ENCODE results near the gene SPEF1.

Gene SPEF1

DNA sequence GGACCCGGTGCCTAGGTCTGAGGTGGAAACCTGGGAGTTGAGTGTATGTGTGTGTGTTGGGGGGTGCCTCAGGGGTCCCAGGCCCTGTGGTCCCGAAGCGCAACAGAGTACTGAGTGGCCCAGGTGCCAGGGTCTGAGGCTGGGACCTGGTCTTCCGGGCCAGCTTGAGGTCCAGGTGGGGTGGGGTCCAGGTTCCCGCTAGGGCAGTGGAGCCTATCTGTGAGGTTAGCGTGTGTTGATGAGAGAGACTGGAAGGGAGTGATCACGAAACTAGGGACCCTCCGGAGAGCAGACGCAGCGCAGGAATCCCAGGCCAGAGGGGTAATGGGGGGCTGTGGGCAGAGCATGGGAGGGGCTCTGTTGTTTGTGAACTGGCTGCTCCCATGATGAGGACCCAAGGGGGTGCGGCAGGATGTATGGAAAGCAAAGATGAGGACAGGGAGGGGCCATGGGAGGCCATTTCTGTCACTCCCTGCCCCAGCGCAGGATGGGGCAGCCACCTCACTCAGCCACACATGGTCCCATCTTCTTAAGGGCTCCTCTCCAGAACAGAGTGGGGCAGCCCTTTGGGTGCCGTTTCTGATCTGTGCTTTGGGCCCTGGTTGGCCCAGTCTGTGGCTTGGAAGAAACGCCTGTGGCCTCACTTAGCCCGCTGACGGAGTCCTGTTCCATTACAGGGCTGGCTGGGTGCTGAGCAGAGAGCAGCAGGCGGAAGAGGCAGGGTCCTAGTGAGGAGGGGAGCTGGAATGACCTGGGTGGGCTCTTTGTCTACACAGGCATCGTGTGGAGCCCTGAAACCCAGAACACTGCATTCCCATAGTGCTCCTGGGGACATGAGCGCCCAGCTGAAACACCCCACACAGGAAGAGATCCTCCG is 47.9 kb downstream of the SPEF1 start:
- POLR2A ChIA-PET = no interaction called here

GRCh38 chr20:3732327-3733118 is 48.7 kb downstream of the SPEF1 start, which contains the start of gene HSPA12B:
Gene HSPA12B (plus strand): TSS chr20:3732685. CDS start chr20:3738675, 5,990 bp downstream.
- no peak for TF ChIP-seq CTCF (IDR thresholded peaks at IDR 0.05; ENCODE audit: insufficient read depth, low read length, missing control alignments)
- no peak for DNase-seq (ENCODE audit: low read depth, low spot score)
- no peak within 1 kb of the TSS for H3K4me3 ChIP-seq (ENCODE audit: low read depth, low read length)
- ChIA-PET CTCF (interaction anchor here (0.6 to 7.2 kb wide), 4 partner anchors 8 to 22 kb away, joined by 3 to 41 read pairs (median 3); no protein-coding TSS in a partner anchor), POLR2A (no interaction called here)

More for the DNA sequence above, 47.9 kb downstream of the SPEF1 start:
- H3K4me3 ChIP-seq (ENCODE audit: low read depth, low read length) = no peak overlapping the region
- DNase-seq (ENCODE audit: low read depth, low spot score) = no peak
- CTCF ChIA-PET = interaction anchor here (0.6 to 7.2 kb wide), 4 partner anchors 9 to 23 kb away, joined by 3 to 41 read pairs (median 6); no protein-coding TSS in a partner anchor
- no peak for TF ChIP-seq CTCF (IDR thresholded peaks at IDR 0.05; ENCODE audit: insufficient read depth, low read length, missing control alignments)

DNA sequence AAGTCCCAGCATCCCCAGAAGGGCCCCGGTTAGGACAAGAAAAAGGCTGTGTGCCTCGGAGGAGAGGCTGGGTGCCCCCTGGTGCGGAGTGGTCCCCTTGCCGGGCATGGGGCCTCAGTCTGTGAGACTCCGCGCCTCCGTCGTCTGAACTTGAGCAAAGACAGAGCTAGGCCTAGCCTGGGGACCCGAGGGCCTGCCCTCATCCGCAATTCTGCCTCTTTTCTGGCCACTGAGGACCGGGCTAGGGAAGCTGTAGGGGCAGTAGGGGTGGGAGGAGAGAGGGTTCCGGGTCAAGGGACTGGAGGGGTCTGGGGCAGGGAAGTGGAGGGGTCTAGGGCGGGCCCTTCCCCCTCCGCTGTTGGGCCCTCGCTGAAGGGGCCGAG is 49.3 kb downstream of the SPEF1 start:
- H3K4me3 ChIP-seq (ENCODE audit: low read depth, low read length) = no peak overlapping the region
- ChIA-PET POLR2A (interaction anchor here (0.7 kb wide), 1 partner anchor 36 kb away, joined by 3 read pairs; no protein-coding TSS in a partner anchor), CTCF (interaction anchor here (0.8 to 7.2 kb wide), 3 partner anchors 8 to 21 kb away, joined by 3 to 41 read pairs (median 3); no protein-coding TSS in a partner anchor)
- no peak for TF ChIP-seq CTCF (IDR thresholded peaks at IDR 0.05; ENCODE audit: insufficient read depth, low read length, missing control alignments)
- no peak for DNase-seq (ENCODE audit: low read depth, low spot score)

DNA sequence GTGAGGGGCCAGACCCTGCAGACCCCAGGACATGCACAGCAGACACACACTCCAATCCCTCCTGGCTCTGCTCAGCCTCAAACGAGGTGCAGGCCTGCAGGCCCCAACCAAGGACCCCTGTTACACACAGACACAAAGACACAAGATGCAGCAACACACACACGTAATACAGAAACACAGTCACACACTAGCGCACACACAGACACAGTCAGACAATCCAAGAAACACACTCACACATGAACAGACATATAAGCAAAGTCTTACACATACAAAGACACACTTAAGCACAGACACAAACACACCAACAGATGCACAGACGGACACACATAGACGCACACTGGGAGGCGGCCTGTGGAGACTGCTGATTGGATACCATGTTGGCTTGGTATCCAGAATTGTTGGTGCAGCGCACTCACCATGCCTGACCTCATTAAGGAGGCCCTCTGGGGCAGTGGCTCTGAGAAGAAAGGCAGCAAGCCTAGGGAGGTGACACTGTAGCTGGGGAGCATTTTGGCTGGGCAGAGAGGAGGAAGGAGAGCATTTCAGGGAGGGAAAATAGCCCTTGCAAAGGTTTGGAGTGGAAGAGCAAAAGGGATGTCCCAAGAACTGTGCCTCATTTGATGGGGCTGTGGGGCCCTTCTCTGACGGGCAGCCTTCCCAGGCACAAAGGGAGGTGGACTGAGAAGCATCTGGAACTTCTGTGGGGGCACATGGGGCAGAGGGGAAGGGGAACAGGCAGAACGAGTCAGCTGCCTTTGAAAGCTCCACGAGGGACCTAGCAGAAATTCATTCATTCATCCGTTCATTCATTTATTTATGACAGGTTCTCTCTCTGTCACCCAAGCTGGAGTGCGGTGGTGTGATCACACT is 50.2 kb downstream of the SPEF1 start:
- H3K4me3 ChIP-seq (ENCODE audit: low read depth, low read length) = no peak overlapping the region
- ChIA-PET CTCF (interaction anchor here (0.8 to 7.2 kb wide), 2 partner anchors 9 to 21 kb away, joined by 3 to 41 read pairs; no protein-coding TSS in a partner anchor), POLR2A (interaction anchor here (0.7 kb wide), 1 partner anchor 37 kb away, joined by 3 read pairs; no protein-coding TSS in a partner anchor)
- TF ChIP-seq CTCF (IDR thresholded peaks at IDR 0.05; ENCODE audit: insufficient read depth, low read length, missing control alignments) = no peak
- no peak for DNase-seq (ENCODE audit: low read depth, low spot score)

DNA sequence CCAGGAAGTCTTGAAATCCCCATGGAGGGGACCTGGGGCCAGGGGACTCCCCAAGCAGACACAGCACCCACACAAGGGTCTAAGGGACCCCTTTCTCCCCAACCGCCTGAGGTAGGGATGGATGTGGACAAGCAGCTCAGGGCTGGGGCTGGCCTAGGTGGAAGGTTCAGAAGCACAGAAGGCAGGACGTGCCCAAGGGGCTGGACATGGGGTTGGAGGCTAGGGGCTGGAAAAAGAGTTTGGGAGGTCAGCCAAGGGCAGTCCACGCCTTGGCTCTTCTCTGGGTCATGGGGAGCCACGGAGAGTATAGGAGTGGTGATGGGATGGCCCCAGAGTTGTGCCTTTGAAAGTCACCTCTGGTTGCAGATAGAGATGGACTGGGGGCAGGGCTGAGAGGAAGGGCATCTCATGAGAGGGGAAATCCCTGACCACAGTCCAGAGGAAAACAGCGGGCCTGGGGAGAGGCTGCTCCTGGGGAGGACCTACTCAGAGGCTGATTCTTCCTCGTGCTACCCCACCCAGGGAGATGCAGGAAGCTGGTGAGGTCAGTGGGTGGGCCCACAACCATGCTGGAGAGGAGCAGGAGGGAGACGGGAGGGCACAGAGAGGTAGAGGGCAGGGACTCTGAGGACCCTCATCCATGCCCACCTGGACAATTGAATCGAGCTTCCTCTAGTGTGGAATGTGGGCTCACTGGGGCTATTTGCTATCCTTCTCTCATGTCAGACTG is 51.3 kb downstream of the SPEF1 start:
- POLR2A ChIA-PET = no interaction called here
- H3K4me3 ChIP-seq (ENCODE audit: low read depth, low read length) = no peak overlapping the region
- CTCF ChIA-PET = interaction anchor here (1.0 to 7.2 kb wide), 4 partner anchors 20 to 125 kb away, joined by 3 to 41 read pairs (median 4); no protein-coding TSS in a partner anchor
- no peak for TF ChIP-seq CTCF (IDR thresholded peaks at IDR 0.05; ENCODE audit: insufficient read depth, low read length, missing control alignments)
- DNase-seq (ENCODE audit: low read depth, low spot score) = no peak
